CD4-positive, CD25-positive, alpha-beta regulatory T cell (primary cell): ENCODE results near the gene FGD5. TPM values are rescaled to one million over a fixed set of nuclear protein-coding genes. Genes with fewer than 3 reads are reported as not detected.
"Not testable (repeated sequence)": the region's sequence is repeated elsewhere in the genome, so short reads cannot be mapped to it uniquely, and the experiment has no call there.

Source experiments
- ATAC-seq, 2 donors: fragments of 150-1000 bp; cut with Tn5 transposase; one replicate each; pipeline ENCODE4 v1.10.0; 2021; ENCODE audit warnings: low read depth in 2 of 2, moderate number of reproducible peaks in 2 of 2, moderate library complexity in 1 of 2
- DNase-seq, 3 donors: peaks; one replicate each; pipeline versions ENCODE4 v3.0.0 to v3.0.0-alpha.2; 2012 to 2022; ENCODE audit warnings: mixed read lengths in 1 of 3
- H3K27ac ChIP-seq: one replicate; pipeline ENCODE4 v1.7.0; 2013; ENCODE audit warnings: mild to moderate bottlenecking, low read length; ENCODE audit not compliant: insufficient read depth, poor library complexity, severe bottlenecking
- H3K27me3 ChIP-seq: one replicate; pipeline ENCODE4 v1.7.0; 2013; ENCODE audit warnings: low read length; ENCODE audit not compliant: control insufficient read depth, insufficient read depth
- H3K36me3 ChIP-seq: one replicate; pipeline ENCODE4 v1.7.0; 2013; ENCODE audit warnings: mild to moderate bottlenecking, low read length, moderate library complexity; ENCODE audit not compliant: control insufficient read depth, insufficient read depth
- H3K4me1 ChIP-seq: 2 replicates; pipeline ENCODE4 v1.7.0; 2013; ENCODE audit warnings: mild to moderate bottlenecking, low read length; ENCODE audit not compliant: insufficient read depth, control insufficient read depth, poor library complexity, severe bottlenecking
- H3K4me3 ChIP-seq: one replicate; pipeline ENCODE4 v1.7.0; 2013; ENCODE audit warnings: low read depth, mild to moderate bottlenecking, low read length, moderate library complexity
- H3K9me3 ChIP-seq, 2 experiments: 1 replicate in 1 of 2; 2 replicates in 1 of 2; pipeline ENCODE4 v1.7.0; 2013; ENCODE audit warnings: low read length in 2 of 2, mild to moderate bottlenecking in 1 of 2, moderate library complexity in 1 of 2; ENCODE audit not compliant: control insufficient read depth in 2 of 2
- H3K27ac Mint-ChIP-seq, 3 donors: one replicate each; pipeline ENCODE4 v1.8.0; 2020 to 2022; ENCODE audit warnings: mild to moderate bottlenecking in 3 of 3, mixed read lengths in 3 of 3, moderate library complexity in 2 of 3
- H3K27me3 Mint-ChIP-seq: one replicate; pipeline ENCODE4 v1.8.0; 2022; ENCODE audit warnings: mild to moderate bottlenecking, mixed read lengths
- H3K36me3 Mint-ChIP-seq: one replicate; pipeline ENCODE4 v1.8.0; 2020; ENCODE audit warnings: mixed read lengths
- H3K4me1 Mint-ChIP-seq, 4 donors: one replicate each; pipeline ENCODE4 v1.8.0; 2020 to 2022; ENCODE audit warnings: mixed read lengths in 4 of 4, mild to moderate bottlenecking in 1 of 4
- H3K4me3 Mint-ChIP-seq, 4 donors: one replicate each; pipeline ENCODE4 v1.8.0; 2020 to 2022; ENCODE audit warnings: mild to moderate bottlenecking in 4 of 4, mixed read lengths in 4 of 4, moderate library complexity in 3 of 4
- H3K9me3 Mint-ChIP-seq, 7 donors: one replicate each; pipeline ENCODE4 v1.8.0; 2020 to 2022; ENCODE audit warnings: mixed read lengths in 7 of 7, mild to moderate bottlenecking in 3 of 7, moderate library complexity in 2 of 7
- polyA plus RNA-seq, 4 donors: library from polyadenylated mRNA; unstranded; fragments of 300-500 nt; fragmentation: Illumina TruSeq; gene quantifications; one replicate each; pipeline ENCODE4 v1.2.3, GENCODE V29; 2021
- total RNA-seq: library from RNA; stranded (reverse); gene quantifications from one replicate; pipeline ENCODE4 v1.2.3, GENCODE V29; 2022

The FGD5 gene
- total and polyA plus RNA-seq, 5 donors from 2014 or later = 0.13 to 0.79 TPM; not detected in 3

DNA sequence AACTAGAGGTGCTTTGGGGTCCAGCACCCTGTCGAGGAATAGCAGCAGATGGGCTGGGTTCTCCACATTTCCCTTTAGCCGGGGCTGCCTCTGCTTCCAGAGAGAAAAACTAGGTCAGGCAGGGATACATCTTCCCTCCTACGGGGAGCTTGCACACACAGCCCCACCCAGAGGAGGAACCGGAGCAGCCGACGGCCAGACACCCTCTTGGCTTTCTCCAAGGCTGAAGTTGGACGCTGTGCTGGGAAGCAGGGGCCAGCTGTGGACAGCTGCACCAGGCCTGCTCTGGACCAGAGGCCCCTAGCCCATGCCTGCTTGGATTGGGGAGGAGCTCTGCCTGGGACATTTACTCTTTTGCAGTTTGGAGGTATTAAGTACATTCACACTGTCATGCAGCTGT lies 84.0 kb downstream of the FGD5 start:
- no peak for DNase-seq
- Histone ChIP-seq H3K27me3 (peaks cover 3% of the 10 kb centered on the region), H3K27ac (no peak overlapping the region), H3K36me3 (no peaks in the 10 kb centered on the region), H3K9me3 (no peaks in the 10 kb centered on the region), H3K4me3 (no peak overlapping the region), H3K4me1 (no peaks in the 10 kb centered on the region)
- H3K4me1 Mint-ChIP-seq = peaks cover 0 to 2% (median 0%) of the 10 kb centered on the region in 4 donors
- no peaks in the 10 kb centered on the region for H3K36me3 Mint-ChIP-seq
- no peak overlapping the region for H3K27ac Mint-ChIP-seq
- H3K4me3 Mint-ChIP-seq = no peak overlapping the region
- peaks cover 18% of the 10 kb centered on the region for H3K27me3 Mint-ChIP-seq
- peaks cover 0 to 9% (median 3%) of the 10 kb centered on the region in 7 donors for H3K9me3 Mint-ChIP-seq
- no peak for ATAC-seq

DNA sequence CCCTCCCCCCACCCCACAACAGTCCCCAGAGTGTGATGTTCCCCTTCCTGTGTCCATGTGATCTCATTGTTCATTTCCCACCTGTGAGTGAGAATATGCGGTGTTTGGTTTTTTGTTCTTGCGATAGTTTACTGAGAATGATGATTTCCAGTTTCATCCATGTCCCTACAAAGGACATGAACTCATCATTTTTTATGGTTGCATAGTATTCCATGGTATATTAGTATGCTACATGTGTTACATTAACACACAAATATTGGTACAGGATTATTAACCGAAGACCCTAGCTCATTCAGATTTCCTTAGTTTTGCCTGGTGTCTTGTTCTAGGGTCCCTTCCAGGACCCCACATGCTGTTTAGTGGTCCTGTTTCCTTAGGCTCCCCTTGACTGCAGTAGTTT lies 84.7 kb downstream of the FGD5 start:
- not testable (repeated sequence) for H3K4me3 ChIP-seq, H3K9me3 Mint-ChIP-seq, H3K27me3 ChIP-seq, H3K9me3 ChIP-seq, H3K36me3 ChIP-seq, H3K4me3 Mint-ChIP-seq, H3K27ac Mint-ChIP-seq, H3K4me1 ChIP-seq, DNase-seq, H3K4me1 Mint-ChIP-seq, H3K36me3 Mint-ChIP-seq, H3K27ac ChIP-seq, ATAC-seq
- peaks cover 18% of the 10 kb centered on the region for H3K27me3 Mint-ChIP-seq

DNA sequence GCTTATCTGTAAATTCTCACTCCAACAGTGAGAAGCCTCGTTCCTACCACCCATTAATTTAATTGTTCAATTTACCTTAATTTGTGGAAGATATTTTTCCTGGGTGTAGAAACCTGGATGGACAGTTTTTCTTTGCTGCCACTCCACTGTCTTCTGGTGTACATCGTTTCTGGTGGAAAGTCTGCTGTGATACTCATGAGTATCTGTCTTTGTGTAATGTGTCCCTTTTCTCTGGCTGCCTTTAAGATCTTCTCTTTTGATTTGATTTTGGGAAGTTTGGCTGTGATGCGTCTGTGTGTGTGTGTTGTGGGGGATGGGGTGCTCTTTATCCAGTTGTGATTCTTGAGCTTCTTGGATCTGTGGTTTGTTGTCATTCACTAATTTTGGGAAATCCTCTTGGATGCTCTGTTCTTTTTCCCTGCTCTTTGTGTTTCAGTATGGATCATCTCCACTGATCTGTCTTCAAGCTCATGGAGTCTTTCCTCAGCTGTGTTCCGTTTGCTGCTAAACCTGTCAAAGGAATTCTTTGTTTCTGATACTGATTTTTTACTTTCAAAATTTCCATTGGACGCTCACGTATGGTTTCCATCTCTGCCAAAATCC lies 86.4 kb downstream of the FGD5 start:
- H3K4me1 ChIP-seq = no peaks in the 10 kb centered on the region
- H3K36me3 Mint-ChIP-seq = no peaks in the 10 kb centered on the region
- no peaks in the 10 kb centered on the region for H3K9me3 ChIP-seq
- H3K4me1 Mint-ChIP-seq = no peaks in the 10 kb centered on the region
- H3K4me3 ChIP-seq = no peak overlapping the region
- H3K4me3 Mint-ChIP-seq = no peak overlapping the region
- peaks cover 5% of the 10 kb centered on the region for H3K27me3 ChIP-seq
- DNase-seq (no peak), ATAC-seq (no peak)
- no peak overlapping the region for H3K27ac ChIP-seq
- no peaks in the 10 kb centered on the region for H3K36me3 ChIP-seq
- H3K27ac Mint-ChIP-seq = no peak overlapping the region
- H3K9me3 Mint-ChIP-seq = peaks cover 0 to 9% (median 3%) of the 10 kb centered on the region in 7 donors
- peaks cover 14% of the 10 kb centered on the region for H3K27me3 Mint-ChIP-seq

DNA sequence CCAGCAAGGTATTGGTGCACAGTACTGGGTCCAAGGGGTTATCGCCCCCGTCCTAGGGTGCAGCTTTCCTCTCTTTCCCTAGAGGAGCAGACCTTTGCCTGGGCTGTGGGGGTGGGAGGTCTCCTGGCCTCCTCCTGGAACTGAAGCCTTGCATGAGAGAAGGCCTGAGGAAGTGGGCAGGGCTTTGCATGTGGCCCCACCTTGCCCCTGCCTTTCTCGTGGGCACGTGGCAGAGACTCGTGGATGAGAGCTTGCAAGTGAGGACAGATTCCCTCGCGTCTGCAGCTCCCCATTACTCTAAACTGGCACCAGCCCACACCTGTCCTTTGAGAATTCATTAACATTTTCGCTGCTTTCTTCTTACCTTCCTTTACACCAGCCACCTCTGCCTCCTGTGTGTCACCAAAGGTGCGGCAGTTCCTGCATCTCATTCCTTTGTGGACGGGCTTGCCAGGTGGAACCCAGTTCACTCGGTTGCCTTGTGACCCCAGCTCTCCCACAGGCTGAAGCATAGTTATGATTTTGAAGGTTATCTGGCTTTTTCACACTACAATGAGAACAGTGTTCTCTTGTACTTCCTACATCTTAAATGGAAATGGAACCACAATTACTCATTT lies 87.7 kb downstream of the FGD5 start:
- Mint-ChIP-seq H3K4me3 (no peak overlapping the region), H3K27ac (no peak overlapping the region), H3K9me3 (peaks cover 0 to 9% (median 3%) of the 10 kb centered on the region in 7 donors), H3K4me1 (no peaks in the 10 kb centered on the region), H3K27me3 (peaks cover 15% of the 10 kb centered on the region), H3K36me3 (no peaks in the 10 kb centered on the region)
- no peak for ATAC-seq
- H3K27ac ChIP-seq = no peak overlapping the region
- no peak for DNase-seq
- H3K36me3 ChIP-seq = no peaks in the 10 kb centered on the region
- H3K27me3 ChIP-seq = peaks cover 5% of the 10 kb centered on the region
- no peaks in the 10 kb centered on the region for H3K9me3 ChIP-seq
- no peaks in the 10 kb centered on the region for H3K4me1 ChIP-seq
- no peak overlapping the region for H3K4me3 ChIP-seq

DNA sequence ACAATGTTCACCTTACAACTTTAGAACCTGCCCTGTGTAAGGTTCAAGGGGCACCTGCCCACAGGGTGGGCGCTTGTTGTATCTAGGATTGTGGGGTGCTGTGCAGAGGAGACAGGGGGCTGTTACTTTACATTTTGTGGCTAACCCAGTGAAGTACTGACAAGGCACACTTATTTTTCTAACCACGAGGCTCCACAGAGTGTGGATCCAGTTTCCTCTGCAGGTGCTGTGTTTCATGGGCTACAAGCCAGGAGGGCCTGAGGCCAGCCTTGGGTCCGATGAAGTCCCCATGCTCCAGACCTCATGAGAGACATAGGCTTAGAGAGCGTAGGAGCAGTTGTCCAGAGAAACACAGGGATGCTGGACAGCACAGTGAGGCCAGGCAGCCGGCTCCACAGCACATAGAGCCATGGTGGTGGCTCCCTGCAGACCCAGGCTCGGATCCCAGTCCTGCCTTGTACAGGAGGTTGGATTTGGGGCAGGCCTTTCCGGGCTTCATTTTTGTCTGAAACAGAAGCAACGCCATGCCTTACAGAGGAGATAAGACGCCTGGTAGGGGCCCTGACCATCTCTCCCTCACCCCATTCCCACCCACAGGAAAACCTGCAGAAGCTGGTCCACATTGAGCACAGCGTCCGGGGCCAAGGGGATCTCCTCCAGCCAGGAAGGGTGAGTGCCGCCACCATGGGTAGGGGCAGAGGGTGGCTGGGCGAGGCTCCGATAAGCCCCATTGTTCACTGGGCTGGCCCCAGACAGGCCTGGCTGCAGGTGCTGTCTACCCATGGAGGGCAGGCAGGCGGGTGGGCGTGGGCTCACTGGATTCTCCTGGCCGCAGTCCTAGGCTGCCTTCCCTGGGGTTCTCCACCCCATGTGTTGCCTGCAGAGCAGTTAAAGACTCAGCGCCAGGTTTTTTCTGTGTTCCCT lies 88.5 kb downstream of the FGD5 start:
- Mint-ChIP-seq H3K36me3 (no peaks in the 10 kb centered on the region), H3K9me3 (peaks cover 0 to 9% (median 3%) of the 10 kb centered on the region in 7 donors), H3K4me3 (no peak overlapping the region), H3K4me1 (no peaks in the 10 kb centered on the region), H3K27ac (no peak overlapping the region), H3K27me3 (peaks cover 17% of the 10 kb centered on the region)
- Histone ChIP-seq H3K36me3 (no peaks in the 10 kb centered on the region), H3K4me1 (no peaks in the 10 kb centered on the region), H3K27me3 (peaks cover 5% of the 10 kb centered on the region), H3K9me3 (no peaks in the 10 kb centered on the region), H3K4me3 (no peak overlapping the region), H3K27ac (no peak overlapping the region)
- DNase-seq (no peak), ATAC-seq (no peak)

DNA sequence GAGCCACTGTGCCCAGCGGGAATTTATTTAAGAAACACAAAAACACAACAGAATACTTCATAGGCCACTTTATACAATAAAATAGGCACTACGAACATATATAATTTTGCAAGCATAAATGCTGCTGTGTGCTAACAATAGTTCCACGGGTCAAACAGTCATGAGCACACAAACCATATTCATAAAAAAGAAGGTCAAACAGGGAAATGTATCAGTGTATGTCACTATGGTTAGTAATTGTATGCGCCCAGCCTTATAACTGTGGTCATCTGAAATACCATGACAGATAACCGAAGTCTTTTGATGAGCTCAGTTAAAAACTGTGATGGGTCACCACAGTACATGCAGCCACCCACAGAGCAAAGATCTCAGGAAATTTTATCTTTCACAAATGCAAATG lies 90.5 kb downstream of the FGD5 start:
- Histone ChIP-seq H3K27ac (no peak overlapping the region), H3K4me1 (no peaks in the 10 kb centered on the region), H3K36me3 (no peaks in the 10 kb centered on the region), H3K27me3 (peaks cover 5% of the 10 kb centered on the region), H3K4me3 (no peak overlapping the region), H3K9me3 (no peaks in the 10 kb centered on the region)
- Mint-ChIP-seq H3K4me1 (no peaks in the 10 kb centered on the region), H3K4me3 (no peak overlapping the region), H3K27ac (no peak overlapping the region), H3K36me3 (no peaks in the 10 kb centered on the region), H3K9me3 (peaks cover 0 to 9% (median 2%) of the 10 kb centered on the region in 7 donors), H3K27me3 (peaks cover 30% of the 10 kb centered on the region)
- no peak for ATAC-seq
- DNase-seq = no peak

DNA sequence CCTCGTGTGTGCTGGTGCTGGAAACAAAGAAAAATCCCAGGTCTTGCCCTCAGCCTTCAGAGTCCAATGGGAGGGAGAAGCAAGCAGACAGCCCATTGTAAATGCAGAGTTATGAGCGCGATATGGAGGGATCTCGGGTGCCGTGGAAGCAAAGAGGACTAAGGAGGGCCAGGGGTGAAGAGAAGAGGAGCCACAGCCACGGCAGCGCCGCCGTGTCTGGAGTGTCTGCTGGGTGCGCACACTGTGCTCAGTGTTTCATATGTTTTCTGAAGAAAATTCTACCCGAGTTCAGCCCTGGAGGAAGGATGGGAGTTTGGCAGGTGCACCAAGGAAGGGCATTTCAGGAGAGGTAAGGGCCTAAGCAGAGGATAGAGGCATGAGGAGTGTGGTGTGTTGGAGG lies 92.9 kb downstream of the FGD5 start:
- no peaks in the 10 kb centered on the region for H3K36me3 Mint-ChIP-seq
- ATAC-seq (no peak), DNase-seq (no peak)
- Histone ChIP-seq H3K36me3 (no peaks in the 10 kb centered on the region), H3K4me1 (no peaks in the 10 kb centered on the region), H3K4me3 (no peak overlapping the region), H3K9me3 (no peaks in the 10 kb centered on the region), H3K27me3 (peaks cover 4% of the 10 kb centered on the region), H3K27ac (no peak overlapping the region)
- no peaks in the 10 kb centered on the region for H3K4me1 Mint-ChIP-seq
- peaks cover 29% of the 10 kb centered on the region for H3K27me3 Mint-ChIP-seq
- no peak overlapping the region for H3K4me3 Mint-ChIP-seq
- H3K27ac Mint-ChIP-seq = peak overlapping the region in 1 of 3 donors; percentile 63
- H3K9me3 Mint-ChIP-seq = no peaks in the 10 kb centered on the region
